Vagina (tissue), 2 donors: Measurements from ENCODE around the gene PAM16. TPM values are rescaled to one million over a fixed set of nuclear protein-coding genes. Genes with fewer than 3 reads are reported as not detected.

Experiments used
- DNase-seq, 2 donors: peaks; one replicate each; pipeline ENCODE4 v3.0.0-alpha.2; 2017; ENCODE audit errors: extremely low spot score in 2 of 2
- H3K27ac ChIP-seq: fragments of 200-600 bp; sonication (generic); one replicate; pipeline ENCODE4 v1.5.1; 2019
- H3K27me3 ChIP-seq: fragments of 200-600 bp; sonication (generic); one replicate; pipeline ENCODE4 v1.5.1; 2019
- H3K36me3 ChIP-seq, 2 donors: fragments of 200-600 bp; sonication (generic); one replicate each; pipeline ENCODE4 v1.5.1; 2017 to 2019
- H3K4me1 ChIP-seq: fragments of 200-600 bp; sonication (generic); one replicate; pipeline ENCODE4 v1.5.1; 2019
- H3K4me3 ChIP-seq, 2 donors: fragments of 200-600 bp; sonication (generic); 1 replicate in 1 of 2; 2 replicates in 1 of 2; pipeline ENCODE4 v1.5.1; 2016 to 2019
- H3K9me3 ChIP-seq: fragments of 200-600 bp; sonication (generic); one replicate; pipeline ENCODE4 v1.5.1; 2019
- POLR2A ChIP-seq, 2 donors: fragments of 450-650 bp; IDR thresholded peaks; one replicate each; pipeline ENCODE4 v1.6.1; 2017; ENCODE audit warnings: antibody characterized with exemption in 2 of 2, mild to moderate bottlenecking in 2 of 2, moderate library complexity in 2 of 2
- POLR2AphosphoS5 ChIP-seq, 2 donors: sonication (generic); formaldehyde crosslinking; IDR thresholded peaks; one replicate each; pipeline ENCODE4 v1.9.0; 2017; ENCODE audit warnings: antibody characterized with exemption in 2 of 2, mild to moderate bottlenecking in 2 of 2, low read depth in 1 of 2; ENCODE audit not compliant: insufficient read depth in 1 of 2
- intact Hi-C: fragments of 100-400 bp; cut with DNase I; formaldehyde crosslinking; loops from one replicate; pipeline ENCODE4 v1.15.1; 2023
- total RNA-seq: library from RNA; depleted of rRNA; stranded (reverse); fragments of >200 nt; gene quantifications from one replicate; pipeline ENCODE4 v1.2.3, GENCODE V29; 2016
- TF ChIP-seq, protein P1 (sequence below), 3 experiments: fragments of 450-650 bp in 2 of 3; fragments of 200-600 bp in 1 of 3; sonication (generic) in 1 of 3; IDR thresholded peaks; one replicate each; pipeline ENCODE4 v1.5.1; 2017 to 2019; ENCODE audit warnings: antibody characterized with exemption in 3 of 3, mild to moderate bottlenecking in 2 of 3, moderate library complexity in 2 of 3

PAM16 gene
- total RNA-seq, 1 donor from 2014 or later: 76.1 TPM

DNA sequence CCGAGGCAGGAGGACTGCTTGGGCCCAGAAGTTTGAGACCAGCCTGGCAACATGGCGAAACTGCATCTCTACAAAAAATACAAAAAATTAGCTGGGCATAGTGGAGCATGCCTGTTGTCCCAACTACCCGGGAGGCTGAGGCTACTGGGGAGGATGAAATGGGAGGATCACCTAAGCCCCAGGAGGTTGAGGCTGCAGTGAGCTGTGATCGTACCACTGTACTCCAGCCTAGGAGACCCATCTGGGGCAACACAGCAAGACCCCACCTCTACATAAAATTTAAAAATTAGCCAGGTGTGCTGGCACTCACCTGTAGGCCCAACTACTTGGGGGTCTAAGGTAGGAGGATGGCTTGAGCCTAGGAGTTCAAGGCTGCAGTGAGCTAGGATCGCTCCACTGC, 1.8 kb downstream of the PAM16 start:
- Histone ChIP-seq H3K4me3 (no peak overlapping the region), H3K4me1 (peaks cover 32% of the 10 kb centered on the region), H3K9me3 (no peaks in the 10 kb centered on the region), H3K27ac (no peak overlapping the region), H3K36me3 (no peaks in the 10 kb centered on the region), H3K27me3 (no peaks in the 10 kb centered on the region)
- intact Hi-C loops: no loop called here
- TF ChIP-seq, protein P1, sequence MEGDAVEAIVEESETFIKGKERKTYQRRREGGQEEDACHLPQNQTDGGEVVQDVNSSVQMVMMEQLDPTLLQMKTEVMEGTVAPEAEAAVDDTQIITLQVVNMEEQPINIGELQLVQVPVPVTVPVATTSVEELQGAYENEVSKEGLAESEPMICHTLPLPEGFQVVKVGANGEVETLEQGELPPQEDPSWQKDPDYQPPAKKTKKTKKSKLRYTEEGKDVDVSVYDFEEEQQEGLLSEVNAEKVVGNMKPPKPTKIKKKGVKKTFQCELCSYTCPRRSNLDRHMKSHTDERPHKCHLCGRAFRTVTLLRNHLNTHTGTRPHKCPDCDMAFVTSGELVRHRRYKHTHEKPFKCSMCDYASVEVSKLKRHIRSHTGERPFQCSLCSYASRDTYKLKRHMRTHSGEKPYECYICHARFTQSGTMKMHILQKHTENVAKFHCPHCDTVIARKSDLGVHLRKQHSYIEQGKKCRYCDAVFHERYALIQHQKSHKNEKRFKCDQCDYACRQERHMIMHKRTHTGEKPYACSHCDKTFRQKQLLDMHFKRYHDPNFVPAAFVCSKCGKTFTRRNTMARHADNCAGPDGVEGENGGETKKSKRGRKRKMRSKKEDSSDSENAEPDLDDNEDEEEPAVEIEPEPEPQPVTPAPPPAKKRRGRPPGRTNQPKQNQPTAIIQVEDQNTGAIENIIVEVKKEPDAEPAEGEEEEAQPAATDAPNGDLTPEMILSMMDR (IDR thresholded peaks at IDR 0.05): no peak
- TF ChIP-seq POLR2AphosphoS5 (IDR thresholded peaks at IDR 0.05; ENCODE audit: insufficient read depth in 1 of 2, low read depth in 1 of 2) (no peak), POLR2A (IDR thresholded peaks at IDR 0.05) (no peak)
- no peak for DNase-seq

DNA sequence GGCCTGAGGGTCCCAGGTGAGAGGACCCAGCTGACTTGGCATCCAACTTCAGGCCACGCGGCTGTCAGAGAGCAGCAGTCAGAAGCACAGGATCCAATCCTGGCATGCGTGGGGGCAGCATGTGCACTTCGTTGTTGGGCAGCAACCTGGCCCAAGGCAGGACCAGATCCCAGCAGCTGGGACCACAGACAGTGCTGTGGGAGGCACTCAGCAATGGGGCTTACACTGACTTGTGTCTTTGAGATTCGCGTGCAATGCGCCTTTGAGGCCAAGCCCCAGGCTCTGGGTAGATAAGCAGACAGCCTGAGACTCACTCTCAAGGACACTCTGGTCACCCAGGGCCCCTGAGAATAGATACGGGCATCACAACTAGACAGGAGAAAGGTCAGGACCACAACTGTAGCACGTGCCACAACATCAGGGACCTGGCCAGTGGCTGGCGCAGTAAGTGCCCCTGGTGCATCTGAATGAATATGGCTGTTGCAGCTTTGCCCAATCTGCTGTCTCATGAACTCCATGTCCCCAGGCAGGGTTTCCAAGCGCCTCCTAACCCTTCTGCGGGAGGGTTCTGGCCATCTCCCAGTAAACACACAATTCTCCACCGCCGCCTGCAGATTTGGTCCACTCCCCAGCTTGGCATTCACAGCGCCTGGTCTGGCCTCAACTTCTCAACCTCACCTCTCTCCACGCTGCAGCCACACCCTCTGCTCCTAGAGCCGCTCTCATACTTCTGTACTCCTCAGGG, 3.2 kb downstream of the PAM16 start:
- intact Hi-C loops: no loop called here
- no peak for TF ChIP-seq POLR2AphosphoS5 (IDR thresholded peaks at IDR 0.05; ENCODE audit: insufficient read depth in 1 of 2, low read depth in 1 of 2)
- TF ChIP-seq POLR2A (IDR thresholded peaks at IDR 0.05): no peak
- TF ChIP-seq, protein P1 (IDR thresholded peaks at IDR 0.05): no peak
- Histone ChIP-seq H3K4me3 (no peak overlapping the region), H3K9me3 (no peaks in the 10 kb centered on the region), H3K36me3 (no peaks in the 10 kb centered on the region), H3K4me1 (peaks cover 32% of the 10 kb centered on the region), H3K27me3 (no peaks in the 10 kb centered on the region), H3K27ac (no peak overlapping the region)
- no peak for DNase-seq

DNA sequence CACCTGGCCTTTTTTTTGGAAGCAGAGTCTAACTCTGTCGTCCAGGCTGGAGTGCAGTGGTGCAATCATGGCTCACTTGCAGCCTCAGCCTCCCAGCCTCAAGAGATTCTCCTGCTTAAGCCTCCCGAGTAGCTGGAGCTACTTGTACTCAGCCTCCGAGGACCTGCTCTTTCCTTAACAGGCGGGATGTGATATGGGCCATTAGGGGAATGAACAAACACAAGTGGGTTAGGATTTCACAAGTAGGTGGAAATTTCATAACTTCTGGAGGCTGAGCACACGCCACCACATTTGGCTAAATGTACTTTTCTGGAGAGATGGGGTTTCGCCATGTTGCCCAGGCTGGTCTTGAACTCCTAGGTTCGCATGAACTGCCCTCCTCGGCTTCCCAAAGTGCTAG, 4.1 kb downstream of the PAM16 start:
- peaks cover 32% of the 10 kb centered on the region for H3K4me1 ChIP-seq
- intact Hi-C loops: no loop called here
- no peaks in the 10 kb centered on the region for H3K36me3 ChIP-seq
- H3K27ac ChIP-seq: no peak overlapping the region
- no peak for DNase-seq
- no peaks in the 10 kb centered on the region for H3K9me3 ChIP-seq
- no peaks in the 10 kb centered on the region for H3K27me3 ChIP-seq
- no peak overlapping the region for H3K4me3 ChIP-seq
- no peak for TF ChIP-seq POLR2AphosphoS5 (IDR thresholded peaks at IDR 0.05; ENCODE audit: insufficient read depth in 1 of 2, low read depth in 1 of 2)
- TF ChIP-seq, protein P1 (IDR thresholded peaks at IDR 0.05): no peak

DNA sequence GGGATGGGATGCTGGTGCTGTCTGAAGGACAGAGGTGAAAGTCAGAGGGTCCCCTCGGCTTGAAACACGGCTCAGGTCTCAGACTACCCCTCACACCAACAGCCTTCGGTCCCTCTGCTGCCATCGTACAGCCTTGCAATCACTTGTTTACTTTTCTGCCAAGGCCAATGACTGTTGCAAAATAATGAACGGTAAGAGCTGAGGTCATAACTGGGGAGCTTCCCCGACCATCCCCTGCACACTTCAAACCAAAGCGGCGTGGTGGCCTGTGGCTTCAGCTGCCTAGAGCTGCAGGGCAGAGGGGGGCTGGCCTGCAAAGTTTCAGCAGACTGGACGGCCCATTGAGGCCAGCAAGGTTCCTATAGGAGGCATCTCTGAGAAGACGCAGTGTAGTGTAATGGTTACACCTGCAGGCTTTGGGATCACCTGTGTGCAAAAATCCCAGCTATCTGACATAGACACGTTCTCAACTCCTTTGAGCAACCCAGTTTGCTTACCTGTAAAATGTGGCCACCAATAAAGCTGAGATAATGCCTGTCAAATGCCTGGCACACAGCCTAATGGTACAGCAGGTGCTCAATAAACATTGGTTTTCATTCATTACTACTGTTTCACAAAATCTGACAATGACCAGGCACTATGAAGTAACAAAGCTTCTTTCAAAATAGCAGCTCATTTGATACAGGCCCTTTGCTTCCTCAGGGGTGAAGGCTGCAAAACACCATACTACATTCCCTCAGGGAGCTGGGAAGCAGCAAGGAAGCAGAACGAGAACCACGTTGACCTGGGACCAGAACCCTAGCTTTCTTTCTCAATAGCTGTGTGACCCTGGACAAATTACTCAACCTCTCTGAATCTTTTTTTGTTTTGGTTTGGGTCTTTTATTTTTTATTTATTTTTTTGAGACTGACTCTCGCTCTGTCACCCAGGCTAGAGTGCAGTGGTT, 5.0 kb downstream of the PAM16 start:
- Histone ChIP-seq H3K4me3 (no peak overlapping the region), H3K36me3 (no peaks in the 10 kb centered on the region), H3K27me3 (no peaks in the 10 kb centered on the region), H3K9me3 (no peaks in the 10 kb centered on the region), H3K27ac (no peak overlapping the region), H3K4me1 (peaks cover 27% of the 10 kb centered on the region)
- intact Hi-C loops: no loop called here
- DNase-seq: no peak
- no peak for TF ChIP-seq POLR2A (IDR thresholded peaks at IDR 0.05)
- no peak for TF ChIP-seq POLR2AphosphoS5 (IDR thresholded peaks at IDR 0.05; ENCODE audit: insufficient read depth in 1 of 2, low read depth in 1 of 2)
- TF ChIP-seq, protein P1 (IDR thresholded peaks at IDR 0.05): no peak
